ENCODE results near the gene PARP6.
A peak's percentile ranks its signal among the peaks of the same experiment; 100 is the strongest.

- peak; percentile 55 for TF ChIP-seq POLR2AphosphoS5 (IDR thresholded peaks at IDR 0.05; ENCODE audit: low read depth, low read length)
- peak; percentile 68; the same call in 1 of the 2 replicates for TF ChIP-seq TAF1 (IDR thresholded peaks at IDR 0.05; ENCODE audit: borderline replicate concordance, insufficient read depth, low read length)
- TF ChIP-seq FOXP2 (optimal IDR thresholded peaks at IDR 0.05; ENCODE audit: borderline replicate concordance, extremely low read depth, extremely low read length, insufficient read depth), result peak; percentile 90
- TF ChIP-seq REST (IDR thresholded peaks at IDR 0.05; ENCODE audit: insufficient read depth in 1 of 2, low read depth in 2 of 2, low read length in 2 of 2), result peak in 1 of 2 experiments; percentile 7; a peak in 1 of 4 replicates
Observed at GRCh38 chr15:72272213-72272996, at the start of gene PARP6.

Data from PFSK-1 (cell line).